Neural cell (in vitro differentiated cells): ENCODE data around the gene DPYD.

Experiments
- EP300 ChIP-seq: fragments of 450-650 bp; conservative IDR thresholded peaks from 2 replicates; pipeline ENCODE4 v1.6.1; 2014; ENCODE audit warnings: antibody characterized with exemption, mild to moderate bottlenecking, moderate library complexity; ENCODE audit not compliant: poor library complexity, severe bottlenecking
- EZH2 ChIP-seq: fragments of 200-600, 300-800 bp; shearing (Covaris generic), sonication (generic); IDR thresholded peaks from 2 replicates; pipeline ENCODE4 v1.6.1; 2014; ENCODE audit warnings: antibody characterized with exemption, low read length, borderline replicate concordance, mild to moderate bottlenecking; ENCODE audit not compliant: insufficient read depth, poor library complexity, severe bottlenecking
- POLR2AphosphoS5 ChIP-seq: IDR thresholded peaks from 2 replicates; pipeline ENCODE4 v1.6.1; 2012

DNA sequence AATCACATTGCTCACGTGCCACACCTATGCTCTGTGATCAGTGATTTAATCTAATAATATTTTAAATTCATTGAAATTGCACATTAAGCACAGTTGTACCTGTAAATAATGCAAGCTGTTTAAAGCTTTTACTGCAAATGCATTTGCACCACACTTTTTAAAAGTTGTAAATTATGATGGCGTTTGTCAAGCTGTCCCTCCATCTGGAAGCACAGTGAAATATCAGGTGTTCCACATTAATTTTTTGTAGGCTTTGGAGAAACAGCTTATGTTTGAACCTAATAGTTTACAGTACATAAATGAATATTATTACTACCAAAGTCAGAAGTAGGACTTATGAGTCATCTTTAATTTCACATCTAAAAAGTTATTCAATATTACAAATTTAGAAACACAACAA is 3.0 kb upstream of the DPYD start:
- no peak for TF ChIP-seq EP300
- TF ChIP-seq EZH2 = no peak
- TF ChIP-seq POLR2AphosphoS5 = no peak
